Measurements from ENCODE around the gene INAFM2.

Gene INAFM2

GRCh38 chr15:40323953-40324937, 753 bp downstream of the INAFM2 start:
- Histone ChIP-seq H3K79me2 (ENCODE audit: control insufficient read depth, low read length) (no peaks in the 10 kb centered on the region), H3K27ac (ENCODE audit: low read depth, low read length) (no peak overlapping the region)
- TF ChIP-seq, protein P1, sequence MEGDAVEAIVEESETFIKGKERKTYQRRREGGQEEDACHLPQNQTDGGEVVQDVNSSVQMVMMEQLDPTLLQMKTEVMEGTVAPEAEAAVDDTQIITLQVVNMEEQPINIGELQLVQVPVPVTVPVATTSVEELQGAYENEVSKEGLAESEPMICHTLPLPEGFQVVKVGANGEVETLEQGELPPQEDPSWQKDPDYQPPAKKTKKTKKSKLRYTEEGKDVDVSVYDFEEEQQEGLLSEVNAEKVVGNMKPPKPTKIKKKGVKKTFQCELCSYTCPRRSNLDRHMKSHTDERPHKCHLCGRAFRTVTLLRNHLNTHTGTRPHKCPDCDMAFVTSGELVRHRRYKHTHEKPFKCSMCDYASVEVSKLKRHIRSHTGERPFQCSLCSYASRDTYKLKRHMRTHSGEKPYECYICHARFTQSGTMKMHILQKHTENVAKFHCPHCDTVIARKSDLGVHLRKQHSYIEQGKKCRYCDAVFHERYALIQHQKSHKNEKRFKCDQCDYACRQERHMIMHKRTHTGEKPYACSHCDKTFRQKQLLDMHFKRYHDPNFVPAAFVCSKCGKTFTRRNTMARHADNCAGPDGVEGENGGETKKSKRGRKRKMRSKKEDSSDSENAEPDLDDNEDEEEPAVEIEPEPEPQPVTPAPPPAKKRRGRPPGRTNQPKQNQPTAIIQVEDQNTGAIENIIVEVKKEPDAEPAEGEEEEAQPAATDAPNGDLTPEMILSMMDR (IDR thresholded peaks at IDR 0.05; ENCODE audit: low read depth, low read length, poor library complexity, severe bottlenecking): no peak
- TF ChIP-seq EZH2phosphoT487 (IDR thresholded peaks at IDR 0.05; ENCODE audit: borderline replicate concordance, low read length): no peak

GRCh38 chr15:40325188-40325587, 1.7 kb downstream of the INAFM2 start:
- Histone ChIP-seq H3K36me3 (ENCODE audit: control insufficient read depth, low read length) (no peaks in the 10 kb centered on the region), H3F3A (ENCODE audit: control insufficient read depth, insufficient read depth) (peaks cover 11% of the 10 kb centered on the region), H3K4me1 (ENCODE audit: control insufficient read depth, low read length) (peaks cover 27% of the 10 kb centered on the region), H3K4me3 (ENCODE audit: low read length) (0 out of 2 replicates have a peak overlapping the region, but pooled peaks have one; percentile 70), H3K9me2 (replicated peaks; ENCODE audit: control insufficient read depth, low read length) (no peaks in the 10 kb centered on the region), H3K79me2 (ENCODE audit: control insufficient read depth, low read length) (no peaks in the 10 kb centered on the region), H3K9me3 (ENCODE audit: control insufficient read depth, insufficient read depth, low read length) (no peaks in the 10 kb centered on the region), H3K27me3 (ENCODE audit: control insufficient read depth, low read length) (peaks cover 7% of the 10 kb centered on the region), H3K27ac (ENCODE audit: low read depth, low read length) (no peak overlapping the region), H3K4me2 (ENCODE audit: low read length) (peak overlapping the region; percentile 55), H4K20me1 (ENCODE audit: control insufficient read depth, insufficient read depth, low read depth, low read length) (no peaks in the 10 kb centered on the region)
- no peak for TF ChIP-seq EZH2phosphoT487 (IDR thresholded peaks at IDR 0.05; ENCODE audit: borderline replicate concordance, low read length)
- TF ChIP-seq, protein P1 (IDR thresholded peaks at IDR 0.05; ENCODE audit: low read depth, low read length, poor library complexity, severe bottlenecking): no peak

More at GRCh38 chr15:40323953-40324937, 753 bp downstream of the INAFM2 start:
- H3F3A ChIP-seq (ENCODE audit: control insufficient read depth, insufficient read depth): peaks cover 11% of the 10 kb centered on the region
- H3K27me3 ChIP-seq (ENCODE audit: control insufficient read depth, low read length): peaks cover 17% of the 10 kb centered on the region
- H3K36me3 ChIP-seq (ENCODE audit: control insufficient read depth, low read length): no peaks in the 10 kb centered on the region
- H3K9me3 ChIP-seq (ENCODE audit: control insufficient read depth, insufficient read depth, low read length): no peaks in the 10 kb centered on the region
- peaks cover 27% of the 10 kb centered on the region for H3K4me1 ChIP-seq (ENCODE audit: control insufficient read depth, low read length)
- no peaks in the 10 kb centered on the region for H4K20me1 ChIP-seq (ENCODE audit: control insufficient read depth, insufficient read depth, low read depth, low read length)
- peak overlapping the region; percentile 55 for H3K4me2 ChIP-seq (ENCODE audit: low read length)
- H3K9me2 ChIP-seq (replicated peaks; ENCODE audit: control insufficient read depth, low read length): no peaks in the 10 kb centered on the region
- H3K4me3 ChIP-seq (ENCODE audit: low read length): peak overlapping the region; percentile 70

DNA sequence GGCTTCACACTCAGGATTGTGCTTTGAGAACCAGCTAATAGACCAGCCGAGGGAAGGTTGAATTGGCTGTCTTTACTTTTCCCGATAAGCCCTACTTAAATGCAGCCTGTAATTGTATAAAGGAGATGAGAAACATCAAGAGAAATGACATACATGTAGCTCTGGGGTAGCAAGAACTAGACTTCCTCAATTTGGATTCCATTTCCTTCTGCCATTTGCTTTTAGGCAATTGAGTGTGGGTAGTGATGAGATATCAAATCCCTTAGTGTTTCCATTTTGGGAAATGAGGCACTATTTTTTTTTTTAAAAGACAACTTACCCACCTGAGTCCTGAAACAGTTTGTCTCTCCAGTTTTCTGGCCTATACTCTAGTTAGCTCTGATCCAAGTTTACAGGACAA, 2.2 kb downstream of the INAFM2 start:
- H4K20me1 ChIP-seq (ENCODE audit: control insufficient read depth, insufficient read depth, low read depth, low read length): no peaks in the 10 kb centered on the region
- H3K27me3 ChIP-seq (ENCODE audit: control insufficient read depth, low read length): peaks cover 6% of the 10 kb centered on the region; the same call in 1 of the 2 replicates
- H3K79me2 ChIP-seq (ENCODE audit: control insufficient read depth, low read length): no peaks in the 10 kb centered on the region
- peaks cover 11% of the 10 kb centered on the region for H3F3A ChIP-seq (ENCODE audit: control insufficient read depth, insufficient read depth)
- no peak for TF ChIP-seq EZH2phosphoT487 (IDR thresholded peaks at IDR 0.05; ENCODE audit: borderline replicate concordance, low read length)
- TF ChIP-seq, protein P1 (IDR thresholded peaks at IDR 0.05; ENCODE audit: low read depth, low read length, poor library complexity, severe bottlenecking): no peak
- H3K4me2 ChIP-seq (ENCODE audit: low read length): peak overlapping the region; percentile 55
- H3K4me1 ChIP-seq (ENCODE audit: control insufficient read depth, low read length): peaks cover 27% of the 10 kb centered on the region
- H3K36me3 ChIP-seq (ENCODE audit: control insufficient read depth, low read length): no peaks in the 10 kb centered on the region
- no peak overlapping the region for H3K4me3 ChIP-seq (ENCODE audit: low read length)
- no peaks in the 10 kb centered on the region for H3K9me3 ChIP-seq (ENCODE audit: control insufficient read depth, insufficient read depth, low read length)
- H3K9me2 ChIP-seq (replicated peaks; ENCODE audit: control insufficient read depth, low read length): no peaks in the 10 kb centered on the region
- no peak overlapping the region for H3K27ac ChIP-seq (ENCODE audit: low read depth, low read length)
